ENCODE data around the gene FSTL4. TPM values are rescaled to one million over a fixed set of nuclear protein-coding genes. Genes with fewer than 3 reads are reported as not detected.

The FSTL4 gene
- total RNA-seq, 2 experiments from 2014 or later: not detected

- ChIA-PET POLR2A (no interaction called here), CTCF (ENCODE audit: unreplicated experiment) (no interaction called here)
- Histone ChIP-seq H3K36me3 (ENCODE audit: insufficient read depth, low read length) (no peaks in the 10 kb centered on the region), H3K4me2 (ENCODE audit: low read length) (no peak overlapping the region), H3K9me3 (ENCODE audit: low read length) (no peaks in the 10 kb centered on the region), H2AFZ (ENCODE audit: low read length) (no peak overlapping the region), H4K20me1 (ENCODE audit: insufficient read depth, low read length) (no peaks in the 10 kb centered on the region), H3K27ac (ENCODE audit: low read depth, low read length, poor library complexity, severe bottlenecking) (no peak overlapping the region), H3K4me1 (ENCODE audit: insufficient read depth, low read length, poor library complexity, severe bottlenecking) (peaks cover 9% of the 10 kb centered on the region), H3K9me2 (ENCODE audit: insufficient read depth, low read length) (no peaks in the 10 kb centered on the region), H3K79me2 (ENCODE audit: insufficient read depth, low read depth, low read length) (no peaks in the 10 kb centered on the region), H3K4me3 (ENCODE audit: low read depth, low read length, poor library complexity, severe bottlenecking) (no peak overlapping the region)
- intact Hi-C loops (cut with micrococcal nuclease; ENCODE audit: unreplicated experiment): no loop called here
- BruUV-seq (replicated peaks): no TSS peak
- TF ChIP-seq CTCF (conservative IDR thresholded peaks at IDR 0.05; ENCODE audit: low read length): no peak
- no peak for TF ChIP-seq EZH2phosphoT487 (IDR thresholded peaks at IDR 0.05; ENCODE audit: borderline replicate concordance, low read depth, low read length)
- DNase-seq (ENCODE audit: low spot score): no peak
Observed at GRCh38 chr5:133428072-133428660, 184.2 kb downstream of the FSTL4 start.

- Histone ChIP-seq H3K4me3 (ENCODE audit: low read depth, low read length, poor library complexity, severe bottlenecking) (no peak overlapping the region), H3K9me2 (ENCODE audit: insufficient read depth, low read length) (no peaks in the 10 kb centered on the region)
Observed at GRCh38 chr5:133427121-133427777, 185.1 kb downstream of the FSTL4 start.

More at GRCh38 chr5:133427121-133427777, 185.1 kb downstream of the FSTL4 start:
- no peak for DNase-seq (ENCODE audit: low spot score)
- no peaks in the 10 kb centered on the region for H4K20me1 ChIP-seq (ENCODE audit: insufficient read depth, low read length)
- peaks cover 9% of the 10 kb centered on the region for H3K4me1 ChIP-seq (ENCODE audit: insufficient read depth, low read length, poor library complexity, severe bottlenecking)
- ChIA-PET CTCF (ENCODE audit: unreplicated experiment) (no interaction called here), POLR2A (no interaction called here)
- no peak overlapping the region for H3K27ac ChIP-seq (ENCODE audit: low read depth, low read length, poor library complexity, severe bottlenecking)
- no peaks in the 10 kb centered on the region for H3K36me3 ChIP-seq (ENCODE audit: insufficient read depth, low read length)
- H3K79me2 ChIP-seq (ENCODE audit: insufficient read depth, low read depth, low read length): no peaks in the 10 kb centered on the region
- no peak overlapping the region for H3K4me2 ChIP-seq (ENCODE audit: low read length)
- intact Hi-C loops (cut with micrococcal nuclease; ENCODE audit: unreplicated experiment): no loop called here
- no peak for TF ChIP-seq CTCF (conservative IDR thresholded peaks at IDR 0.05; ENCODE audit: low read length)
- TF ChIP-seq EZH2phosphoT487 (IDR thresholded peaks at IDR 0.05; ENCODE audit: borderline replicate concordance, low read depth, low read length): no peak
- H2AFZ ChIP-seq (ENCODE audit: low read length): no peak overlapping the region
- no peaks in the 10 kb centered on the region for H3K9me3 ChIP-seq (ENCODE audit: low read length)
- no TSS peak for BruUV-seq (replicated peaks)
